Testis (tissue), 3 donors: ENCODE results near the gene STARD13. TPM values are rescaled to one million over a fixed set of nuclear protein-coding genes. Genes with fewer than 3 reads are reported as not detected.

Experiments used
- DNase-seq: peaks from one replicate; pipeline ENCODE4 v3.0.0-alpha.2; 2019
- H3K27ac ChIP-seq, 2 donors: fragments of 200-600 bp; sonication (generic); one replicate each; pipeline ENCODE4 v1.5.1; 2019
- H3K27me3 ChIP-seq: fragments of 200-600 bp; sonication (generic); one replicate; pipeline ENCODE4 v1.5.1; 2019
- H3K36me3 ChIP-seq: fragments of 200-600 bp; sonication (generic); one replicate; pipeline ENCODE4 v1.5.1; 2017; ENCODE audit warnings: low read depth; ENCODE audit errors: missing control alignments
- H3K4me1 ChIP-seq: fragments of 200-600 bp; sonication (generic); one replicate; pipeline ENCODE4 v1.5.1; 2019
- H3K4me3 ChIP-seq, 2 donors: fragments of 200-600 bp; sonication (generic); one replicate each; pipeline ENCODE4 v1.5.1; 2017 to 2019
- H3K9me3 ChIP-seq: fragments of 200-600 bp; sonication (generic); one replicate; pipeline ENCODE4 v1.5.1; 2017
- CTCF ChIP-seq, 3 experiments: fragments of 450-650 bp in 2 of 3; fragments of 200-600 bp in 1 of 3; sonication (generic) in 1 of 3; IDR thresholded peaks; one replicate each; pipeline ENCODE4 v1.5.1; 2016 to 2019; ENCODE audit warnings: antibody characterized with exemption in 3 of 3, mild to moderate bottlenecking in 2 of 3, moderate library complexity in 1 of 3
- POLR2A ChIP-seq: fragments of 450-650 bp; IDR thresholded peaks from one replicate; pipeline ENCODE4 v1.6.1; 2017; ENCODE audit warnings: antibody characterized with exemption, mild to moderate bottlenecking, moderate library complexity
- WGBS, 2 donors: methylation state at CpG; one replicate each; pipeline ENCODE4 v1.1.5; 2018; 5-methylcytosine and 5-hydroxymethylcytosine counted together
- intact Hi-C: fragments of 100-400 bp; cut with DNase I; formaldehyde crosslinking; loops from one replicate; pipeline ENCODE4 v1.15.1; 2023; ENCODE audit warnings: low total_unique reads
- polyA plus RNA-seq: library from polyadenylated mRNA; stranded (reverse); fragments of 350-450 nt; fragmentation: Illumina TruSeq; extraction: RNeasy Lipid Tissue Mini Kit (QIAGEN cat#74804); gene quantifications from one replicate; pipeline ENCODE4 v1.2.3, GENCODE V29; 2014; ENCODE audit warnings: low read depth, low replicate concordance; ENCODE audit not compliant: insufficient read depth
- total RNA-seq, 2 donors: library from RNA; depleted of rRNA; stranded (reverse); fragments of >200 nt; gene quantifications; one replicate each; pipeline ENCODE4 v1.2.3, GENCODE V29; 2016

The STARD13 gene
- total and polyA plus RNA-seq, 3 donors from 2014 or later: 7.2 to 33.7 (median 24.4) TPM

- 81 to 90% methylated on average over 1 of the region's 1 CpG for WGBS, 2 donors
- intact Hi-C loops: no loop called here
- Histone ChIP-seq H3K36me3 (no peaks in the 10 kb centered on the region), H3K9me3 (no peaks in the 10 kb centered on the region), H3K27me3 (no peaks in the 10 kb centered on the region), H3K27ac (no peak overlapping the region), H3K4me3 (no peak overlapping the region), H3K4me1 (no peaks in the 10 kb centered on the region)
- no peak for TF ChIP-seq POLR2A
- TF ChIP-seq CTCF (IDR thresholded peaks at IDR 0.05): no peak
- no peak for DNase-seq
These were observed 150.5 kb downstream of the STARD13 start for GRCh38 chr13:33135097-33135496.

- Histone ChIP-seq H3K4me1 (no peaks in the 10 kb centered on the region), H3K36me3 (no peaks in the 10 kb centered on the region), H3K9me3 (no peaks in the 10 kb centered on the region), H3K27me3 (no peaks in the 10 kb centered on the region), H3K27ac (no peak overlapping the region), H3K4me3 (no peak overlapping the region)
- intact Hi-C loops: no loop called here
- no peak for DNase-seq
- no peak for TF ChIP-seq CTCF (IDR thresholded peaks at IDR 0.05)
- no peak for TF ChIP-seq POLR2A
- WGBS, 2 donors: 70 to 81% methylated on average over 3 of the region's 3 CpGs
These were observed 151.3 kb downstream of the STARD13 start for GRCh38 chr13:33134213-33134612.

GRCh38 chr13:33132644-33133440 lies 152.7 kb downstream of the STARD13 start:
- H3K36me3 ChIP-seq: no peaks in the 10 kb centered on the region
- TF ChIP-seq POLR2A: no peak
- TF ChIP-seq CTCF (IDR thresholded peaks at IDR 0.05): no peak
- WGBS, 2 donors: 78 to 81% methylated on average over 1 of the region's 1 CpG
- H3K4me1 ChIP-seq: no peaks in the 10 kb centered on the region
- no peak for DNase-seq
- H3K9me3 ChIP-seq: no peaks in the 10 kb centered on the region
- no peak overlapping the region for H3K4me3 ChIP-seq
- no peaks in the 10 kb centered on the region for H3K27me3 ChIP-seq
- no peak overlapping the region for H3K27ac ChIP-seq
- intact Hi-C loops: no loop called here

- H3K9me3 ChIP-seq: no peaks in the 10 kb centered on the region
- H3K27ac ChIP-seq: no peak overlapping the region
- H3K4me3 ChIP-seq: no peak overlapping the region
- intact Hi-C loops: no loop called here
- no peak for TF ChIP-seq CTCF (IDR thresholded peaks at IDR 0.05)
- TF ChIP-seq POLR2A: no peak
- DNase-seq: no peak
- H3K4me1 ChIP-seq: peaks cover 18% of the 10 kb centered on the region
- no peaks in the 10 kb centered on the region for H3K27me3 ChIP-seq
- whole genome bisulfite sequencing, 2 donors: 94 to 97% methylated on average over 20 of the region's 20 CpGs
- H3K36me3 ChIP-seq: no peaks in the 10 kb centered on the region
These were observed 155.7 kb downstream of the STARD13 start for GRCh38 chr13:33129886-33130285.
